Liver (tissue), 3 donors: ENCODE data around the gene SERPINA3.

Source experiments
- ATF3 ChIP-seq: IDR thresholded peaks from 2 replicates; pipeline ENCODE4 v1.6.1; 2016; ENCODE audit warnings: antibody characterized with exemption
- CTCF ChIP-seq: fragments of 150-350 bp; IDR thresholded peaks from 2 replicates; pipeline ENCODE4 v1.5.1; 2017; ENCODE audit warnings: improper control_type of control experiment, low read depth, low read length; ENCODE audit not compliant: missing input control
- FOXA1 ChIP-seq: IDR thresholded peaks from 2 replicates; pipeline ENCODE4 v1.6.1; 2016; ENCODE audit warnings: antibody characterized with exemption
- GABPA ChIP-seq, 2 donors: IDR thresholded peaks in 1 of 2; conservative IDR thresholded peaks in 1 of 2; 2 replicates each; pipeline ENCODE4 v1.6.1; 2016; ENCODE audit warnings: antibody characterized with exemption in 2 of 2, mild to moderate bottlenecking in 1 of 2, moderate library complexity in 1 of 2
- HNF4G ChIP-seq: IDR thresholded peaks from 2 replicates; pipeline ENCODE4 v1.6.1; 2016; ENCODE audit warnings: antibody characterized with exemption
- JUND ChIP-seq, 2 donors: IDR thresholded peaks; 2 replicates each; pipeline ENCODE4 v1.6.1; 2016; ENCODE audit warnings: antibody characterized with exemption in 2 of 2
- MAX ChIP-seq: IDR thresholded peaks from 2 replicates; pipeline ENCODE4 v1.6.1; 2016; ENCODE audit warnings: antibody characterized with exemption
- RAD21 ChIP-seq, 2 donors: IDR thresholded peaks; 2 replicates each; pipeline ENCODE4 v1.6.1; 2016; ENCODE audit warnings: antibody characterized with exemption in 2 of 2, mild to moderate bottlenecking in 2 of 2
- RXRA ChIP-seq, 2 donors: IDR thresholded peaks; 2 replicates each; pipeline ENCODE4 v1.6.1; 2017 to 2018; ENCODE audit warnings: antibody characterized with exemption in 2 of 2, mild to moderate bottlenecking in 1 of 2
- SP1 ChIP-seq: IDR thresholded peaks from 2 replicates; pipeline ENCODE4 v1.6.1; 2018; ENCODE audit warnings: antibody characterized with exemption, mild to moderate bottlenecking
- TAF1 ChIP-seq: conservative IDR thresholded peaks from 2 replicates; pipeline ENCODE4 v1.6.1; 2016; ENCODE audit warnings: antibody characterized with exemption, mild to moderate bottlenecking
- YY1 ChIP-seq: IDR thresholded peaks from 2 replicates; pipeline ENCODE4 v1.6.1; 2016; ENCODE audit warnings: antibody characterized with exemption, mild to moderate bottlenecking
- donor health status: healthy.
- donor health status: healthy.

- no peak for TF ChIP-seq ATF3
- TF ChIP-seq CTCF: no peak
- TF ChIP-seq TAF1: no peak
- peak in 1 of 2 donors; percentile 4 for TF ChIP-seq JUND (IDR thresholded peaks at IDR 0.05)
- TF ChIP-seq MAX: no peak
- no peak for TF ChIP-seq YY1
- no peak for TF ChIP-seq RXRA (IDR thresholded peaks at IDR 0.05)
- TF ChIP-seq HNF4G: no peak
- no peak for TF ChIP-seq FOXA1
- TF ChIP-seq SP1: no peak
- TF ChIP-seq GABPA (IDR thresholded peaks at IDR 0.05 in 1 of 2, conservative IDR thresholded peaks at IDR 0.05 in 1 of 2): no peak
- TF ChIP-seq RAD21 (IDR thresholded peaks at IDR 0.05): no peak
These were observed 3.1 kb downstream of the SERPINA3 start for GRCh38 chr14:94615254-94615653.
